Measurements from ENCODE around the gene SGSM2.

- no peak for TF ChIP-seq TAF1 (IDR thresholded peaks at IDR 0.05; ENCODE audit: borderline replicate concordance, insufficient read depth, low read length)
- TF ChIP-seq POLR2AphosphoS5 (IDR thresholded peaks at IDR 0.05; ENCODE audit: low read depth, low read length), result no peak
- TF ChIP-seq SIN3A (IDR thresholded peaks at IDR 0.05; ENCODE audit: borderline replicate concordance, insufficient read depth, low read length), result no peak
- TF ChIP-seq, protein P1, sequence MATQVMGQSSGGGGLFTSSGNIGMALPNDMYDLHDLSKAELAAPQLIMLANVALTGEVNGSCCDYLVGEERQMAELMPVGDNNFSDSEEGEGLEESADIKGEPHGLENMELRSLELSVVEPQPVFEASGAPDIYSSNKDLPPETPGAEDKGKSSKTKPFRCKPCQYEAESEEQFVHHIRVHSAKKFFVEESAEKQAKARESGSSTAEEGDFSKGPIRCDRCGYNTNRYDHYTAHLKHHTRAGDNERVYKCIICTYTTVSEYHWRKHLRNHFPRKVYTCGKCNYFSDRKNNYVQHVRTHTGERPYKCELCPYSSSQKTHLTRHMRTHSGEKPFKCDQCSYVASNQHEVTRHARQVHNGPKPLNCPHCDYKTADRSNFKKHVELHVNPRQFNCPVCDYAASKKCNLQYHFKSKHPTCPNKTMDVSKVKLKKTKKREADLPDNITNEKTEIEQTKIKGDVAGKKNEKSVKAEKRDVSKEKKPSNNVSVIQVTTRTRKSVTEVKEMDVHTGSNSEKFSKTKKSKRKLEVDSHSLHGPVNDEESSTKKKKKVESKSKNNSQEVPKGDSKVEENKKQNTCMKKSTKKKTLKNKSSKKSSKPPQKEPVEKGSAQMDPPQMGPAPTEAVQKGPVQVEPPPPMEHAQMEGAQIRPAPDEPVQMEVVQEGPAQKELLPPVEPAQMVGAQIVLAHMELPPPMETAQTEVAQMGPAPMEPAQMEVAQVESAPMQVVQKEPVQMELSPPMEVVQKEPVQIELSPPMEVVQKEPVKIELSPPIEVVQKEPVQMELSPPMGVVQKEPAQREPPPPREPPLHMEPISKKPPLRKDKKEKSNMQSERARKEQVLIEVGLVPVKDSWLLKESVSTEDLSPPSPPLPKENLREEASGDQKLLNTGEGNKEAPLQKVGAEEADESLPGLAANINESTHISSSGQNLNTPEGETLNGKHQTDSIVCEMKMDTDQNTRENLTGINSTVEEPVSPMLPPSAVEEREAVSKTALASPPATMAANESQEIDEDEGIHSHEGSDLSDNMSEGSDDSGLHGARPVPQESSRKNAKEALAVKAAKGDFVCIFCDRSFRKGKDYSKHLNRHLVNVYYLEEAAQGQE (IDR thresholded peaks at IDR 0.05; ENCODE audit: insufficient read depth in 1 of 2, low read depth in 2 of 2, low read length in 2 of 2), result no peak
- no peak for TF ChIP-seq FOXP2 (optimal IDR thresholded peaks at IDR 0.05; ENCODE audit: borderline replicate concordance, extremely low read depth, extremely low read length, insufficient read depth)
Measured at GRCh38 chr17:2304931-2305330, 32.4 kb upstream of the SGSM2 start.
